ENCODE data around the gene FIGNL1. TPM values are rescaled to one million over a fixed set of nuclear protein-coding genes. Genes with fewer than 3 reads are reported as not detected.

FIGNL1 gene
- total RNA-seq, 6 experiments from 2014 or later = 7.7 to 15.1 (median 12.4) TPM

DNA sequence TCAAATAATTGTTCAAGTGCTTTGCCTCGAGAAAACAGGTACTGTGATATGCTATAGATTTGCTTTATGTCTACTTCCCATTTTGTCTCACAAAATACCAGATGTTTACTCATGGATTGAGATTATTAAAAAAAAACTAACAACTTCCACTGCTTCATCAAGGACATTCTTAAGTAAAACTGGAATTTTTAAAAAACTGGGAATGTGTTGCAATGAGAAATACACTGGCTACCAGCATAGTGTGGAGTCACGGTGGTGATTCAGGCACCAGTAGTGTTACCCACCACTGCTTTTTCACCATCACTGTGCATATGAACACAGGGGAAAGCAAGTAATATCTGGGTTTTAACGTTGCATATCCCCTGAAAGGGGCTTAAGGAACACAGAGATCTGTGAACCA is 21.2 kb downstream of the FIGNL1 start:
- no peak for DNase-seq
- Mint-ChIP-seq H3K27ac (no peak overlapping the region), H3K27me3 (ENCODE audit: insufficient read depth) (no peaks in the 10 kb centered on the region; the same call in 1 of the 2 replicates), H3K4me1 (ENCODE audit: low read depth) (no peaks in the 10 kb centered on the region), H3K36me3 (ENCODE audit: low read depth) (no peaks in the 10 kb centered on the region), H3K4me3 (no peak overlapping the region), H3K9me3 (no peaks in the 10 kb centered on the region)
- TF ChIP-seq, protein P1, sequence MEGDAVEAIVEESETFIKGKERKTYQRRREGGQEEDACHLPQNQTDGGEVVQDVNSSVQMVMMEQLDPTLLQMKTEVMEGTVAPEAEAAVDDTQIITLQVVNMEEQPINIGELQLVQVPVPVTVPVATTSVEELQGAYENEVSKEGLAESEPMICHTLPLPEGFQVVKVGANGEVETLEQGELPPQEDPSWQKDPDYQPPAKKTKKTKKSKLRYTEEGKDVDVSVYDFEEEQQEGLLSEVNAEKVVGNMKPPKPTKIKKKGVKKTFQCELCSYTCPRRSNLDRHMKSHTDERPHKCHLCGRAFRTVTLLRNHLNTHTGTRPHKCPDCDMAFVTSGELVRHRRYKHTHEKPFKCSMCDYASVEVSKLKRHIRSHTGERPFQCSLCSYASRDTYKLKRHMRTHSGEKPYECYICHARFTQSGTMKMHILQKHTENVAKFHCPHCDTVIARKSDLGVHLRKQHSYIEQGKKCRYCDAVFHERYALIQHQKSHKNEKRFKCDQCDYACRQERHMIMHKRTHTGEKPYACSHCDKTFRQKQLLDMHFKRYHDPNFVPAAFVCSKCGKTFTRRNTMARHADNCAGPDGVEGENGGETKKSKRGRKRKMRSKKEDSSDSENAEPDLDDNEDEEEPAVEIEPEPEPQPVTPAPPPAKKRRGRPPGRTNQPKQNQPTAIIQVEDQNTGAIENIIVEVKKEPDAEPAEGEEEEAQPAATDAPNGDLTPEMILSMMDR (IDR thresholded peaks at IDR 0.05) = no peak

DNA sequence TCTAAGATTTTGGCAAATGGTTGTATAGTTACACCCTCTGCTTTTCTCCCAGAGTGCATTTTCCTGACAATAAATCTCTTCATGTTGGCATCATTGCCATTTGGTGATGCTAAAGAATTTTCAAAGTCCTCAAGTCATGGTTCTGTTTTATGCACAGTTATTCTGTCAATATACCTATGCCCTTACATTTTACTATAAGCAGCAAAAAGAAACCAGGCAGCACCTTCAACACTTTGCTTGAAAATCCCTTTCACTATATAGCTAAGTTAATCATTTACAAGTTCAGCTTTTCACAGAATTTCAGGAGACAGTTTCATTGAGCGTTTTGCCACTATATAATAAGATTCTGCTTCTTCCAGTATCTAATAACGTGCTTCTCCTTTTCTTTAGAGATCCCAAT is 22.6 kb downstream of the FIGNL1 start:
- DNase-seq = no peak
- Mint-ChIP-seq H3K36me3 (ENCODE audit: low read depth) (no peaks in the 10 kb centered on the region), H3K9me3 (no peaks in the 10 kb centered on the region), H3K4me1 (ENCODE audit: low read depth) (no peaks in the 10 kb centered on the region), H3K4me3 (no peak overlapping the region), H3K27ac (no peak overlapping the region), H3K27me3 (ENCODE audit: insufficient read depth) (peaks cover 3% of the 10 kb centered on the region)
- TF ChIP-seq, protein P1 (IDR thresholded peaks at IDR 0.05) = no peak

DNA sequence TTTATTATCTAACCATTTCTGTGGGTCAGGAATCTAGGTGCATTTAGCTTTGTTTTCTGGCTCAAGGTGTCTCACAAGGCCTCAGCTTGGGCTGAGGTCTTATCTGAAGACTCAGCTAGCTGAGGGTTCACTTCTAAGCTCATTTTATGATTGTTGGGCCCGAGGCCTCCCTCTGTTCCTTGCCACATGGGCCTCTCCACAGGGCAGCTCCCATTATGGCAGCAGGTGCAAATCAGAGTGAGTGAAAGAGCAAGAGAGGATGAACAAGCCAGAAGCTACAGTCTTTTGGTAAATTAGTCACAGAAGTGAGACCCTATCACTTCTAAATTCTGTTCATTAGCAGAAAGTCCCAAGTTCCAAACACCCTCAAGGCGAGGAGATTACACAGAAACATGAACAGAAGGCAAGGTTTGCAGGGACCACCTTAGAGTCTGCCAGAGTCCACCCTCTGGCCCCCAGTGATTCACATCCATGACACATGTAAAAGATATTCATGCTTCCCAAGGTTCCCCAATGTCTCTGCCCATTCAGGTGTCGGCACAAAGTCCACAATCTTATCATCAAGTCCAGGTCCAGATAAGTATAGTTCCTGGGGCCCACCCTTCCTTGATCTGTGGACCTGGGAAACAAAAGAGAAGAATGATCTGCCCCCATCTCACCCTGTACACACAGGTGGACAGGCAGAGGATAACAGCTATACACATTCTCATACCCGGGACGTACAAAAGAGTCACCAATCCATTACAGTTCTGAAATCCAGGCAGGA is 23.7 kb downstream of the FIGNL1 start:
- Mint-ChIP-seq H3K4me1 (ENCODE audit: low read depth) (no peaks in the 10 kb centered on the region), H3K9me3 (no peaks in the 10 kb centered on the region), H3K36me3 (ENCODE audit: low read depth) (no peaks in the 10 kb centered on the region), H3K27me3 (ENCODE audit: insufficient read depth) (peaks cover 3% of the 10 kb centered on the region), H3K27ac (no peak overlapping the region), H3K4me3 (no peak overlapping the region)
- DNase-seq = no peak
- TF ChIP-seq, protein P1 (IDR thresholded peaks at IDR 0.05) = no peak

DNA sequence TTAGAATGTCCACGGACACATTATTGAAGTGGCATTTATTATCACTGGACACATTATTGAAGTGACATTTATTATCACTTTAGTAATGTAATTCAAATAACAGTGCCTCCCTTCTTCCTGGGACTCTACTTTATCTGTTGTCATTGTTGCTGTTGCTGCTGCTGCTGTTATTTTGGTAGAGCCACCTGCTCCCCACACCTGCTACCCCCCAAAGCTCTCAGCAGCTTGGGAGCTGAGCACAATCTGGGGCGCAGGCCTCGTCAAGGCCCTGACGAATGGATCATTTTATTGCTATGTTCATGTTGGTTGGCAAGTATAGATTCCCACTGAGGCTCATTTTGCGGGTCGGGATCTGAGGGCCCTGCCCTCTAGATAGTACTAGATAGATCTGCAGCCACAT is 24.8 kb downstream of the FIGNL1 start:
- Mint-ChIP-seq H3K27me3 (ENCODE audit: insufficient read depth) (peaks cover 3% of the 10 kb centered on the region), H3K9me3 (no peaks in the 10 kb centered on the region), H3K4me3 (no peak overlapping the region), H3K36me3 (ENCODE audit: low read depth) (no peaks in the 10 kb centered on the region), H3K27ac (no peak overlapping the region), H3K4me1 (ENCODE audit: low read depth) (no peaks in the 10 kb centered on the region)
- no peak for DNase-seq
- TF ChIP-seq, protein P1 (IDR thresholded peaks at IDR 0.05) = no peak

DNA sequence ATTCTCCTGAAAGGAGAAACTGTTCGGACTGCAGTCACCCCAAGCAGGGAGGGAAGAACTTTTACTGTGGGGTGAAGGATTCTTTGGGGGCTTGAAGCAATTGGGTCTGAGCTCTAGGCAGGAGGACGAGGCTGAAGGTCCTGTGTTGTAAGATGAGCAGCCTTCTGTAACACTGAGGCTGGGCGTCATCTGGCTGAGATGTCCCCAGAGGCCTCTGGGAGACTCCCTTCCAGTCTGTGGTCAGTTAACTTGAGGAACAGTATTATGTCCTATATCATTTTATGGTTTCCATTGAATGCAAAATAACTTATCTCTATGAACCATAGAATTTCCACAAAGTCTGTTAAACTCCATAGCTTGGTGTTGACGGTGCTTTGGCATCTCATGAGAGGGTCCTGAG is 26.3 kb downstream of the FIGNL1 start:
- Mint-ChIP-seq H3K4me3 (no peak overlapping the region), H3K27me3 (ENCODE audit: insufficient read depth) (peaks cover 3% of the 10 kb centered on the region), H3K27ac (no peak overlapping the region), H3K9me3 (no peaks in the 10 kb centered on the region), H3K4me1 (ENCODE audit: low read depth) (no peaks in the 10 kb centered on the region), H3K36me3 (ENCODE audit: low read depth) (no peaks in the 10 kb centered on the region)
- TF ChIP-seq, protein P1 (IDR thresholded peaks at IDR 0.05) = no peak
- DNase-seq = no peak
